AG04450 (cell line): ENCODE results near the gene C1QB. TPM values are rescaled to one million over a fixed set of nuclear protein-coding genes. Genes with fewer than 3 reads are reported as not detected.

Source experiments
- CTCF ChIA-PET: fragments of 300-600, 350-600 bp; formaldehyde crosslinking; extraction: SDS; loops from one replicate; lab custom pipeline; 2022; ENCODE audit warnings: antibody characterized with exemption, inconsistent platforms; lab: Charles Lee
- POLR2A ChIA-PET: fragments of 350-600 bp; formaldehyde crosslinking; extraction: SDS; loops from one replicate; lab custom pipeline; 2021; ENCODE audit warnings: antibody characterized with exemption, inconsistent platforms; lab: Yijun Ruan, JAX
- DNase-seq: peaks from one replicate; pipeline ENCODE4 v3.0.0-alpha.2; 2011; ENCODE audit warnings: low read depth, low spot score
- H3K27ac ChIP-seq: one replicate; pipeline ENCODE4 v1.5.1; 2012; ENCODE audit warnings: low read depth, low read length, control low read depth
- H3K27me3 ChIP-seq: one replicate; pipeline ENCODE4 v1.6.0; 2012; ENCODE audit warnings: low read length; ENCODE audit not compliant: control insufficient read depth, insufficient read depth
- H3K4me3 ChIP-seq: 2 replicates; pipeline ENCODE4 v1.5.1; 2011; ENCODE audit warnings: mild to moderate bottlenecking, low read depth, low read length, control low read depth
- H3K9me3 ChIP-seq: 2 replicates; pipeline ENCODE4 v1.5.1; 2012; ENCODE audit warnings: low read length; ENCODE audit not compliant: control insufficient read depth, insufficient read depth
- polyA plus RNA-seq: library from polyadenylated mRNA; depleted of rRNA; stranded (reverse); fragments of >200 nt; gene quantifications from 2 replicates; pipeline ENCODE4 v1.2.3, GENCODE V29; 2011
- TF ChIP-seq, protein P1 (sequence below): IDR thresholded peaks from 2 replicates; pipeline ENCODE4 v1.5.1; 2011; ENCODE audit warnings: low read depth, low read length, control low read depth, inconsistent platforms

Gene C1QB
- polyA plus RNA-seq, 1 experiment: not detected

- TF ChIP-seq, protein P1, sequence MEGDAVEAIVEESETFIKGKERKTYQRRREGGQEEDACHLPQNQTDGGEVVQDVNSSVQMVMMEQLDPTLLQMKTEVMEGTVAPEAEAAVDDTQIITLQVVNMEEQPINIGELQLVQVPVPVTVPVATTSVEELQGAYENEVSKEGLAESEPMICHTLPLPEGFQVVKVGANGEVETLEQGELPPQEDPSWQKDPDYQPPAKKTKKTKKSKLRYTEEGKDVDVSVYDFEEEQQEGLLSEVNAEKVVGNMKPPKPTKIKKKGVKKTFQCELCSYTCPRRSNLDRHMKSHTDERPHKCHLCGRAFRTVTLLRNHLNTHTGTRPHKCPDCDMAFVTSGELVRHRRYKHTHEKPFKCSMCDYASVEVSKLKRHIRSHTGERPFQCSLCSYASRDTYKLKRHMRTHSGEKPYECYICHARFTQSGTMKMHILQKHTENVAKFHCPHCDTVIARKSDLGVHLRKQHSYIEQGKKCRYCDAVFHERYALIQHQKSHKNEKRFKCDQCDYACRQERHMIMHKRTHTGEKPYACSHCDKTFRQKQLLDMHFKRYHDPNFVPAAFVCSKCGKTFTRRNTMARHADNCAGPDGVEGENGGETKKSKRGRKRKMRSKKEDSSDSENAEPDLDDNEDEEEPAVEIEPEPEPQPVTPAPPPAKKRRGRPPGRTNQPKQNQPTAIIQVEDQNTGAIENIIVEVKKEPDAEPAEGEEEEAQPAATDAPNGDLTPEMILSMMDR: no peak
- Histone ChIP-seq H3K27ac (no peak overlapping the region), H3K9me3 (peaks cover 3% of the 10 kb centered on the region; the same call in 1 of the 2 replicates), H3K4me3 (no peak overlapping the region), H3K27me3 (peaks cover 49% of the 10 kb centered on the region)
- ChIA-PET POLR2A (no interaction called here), CTCF (no interaction called here)
- no peak for DNase-seq
Observed at GRCh38 chr1:22629886-22630285, 23.1 kb upstream of the C1QB start.

DNA sequence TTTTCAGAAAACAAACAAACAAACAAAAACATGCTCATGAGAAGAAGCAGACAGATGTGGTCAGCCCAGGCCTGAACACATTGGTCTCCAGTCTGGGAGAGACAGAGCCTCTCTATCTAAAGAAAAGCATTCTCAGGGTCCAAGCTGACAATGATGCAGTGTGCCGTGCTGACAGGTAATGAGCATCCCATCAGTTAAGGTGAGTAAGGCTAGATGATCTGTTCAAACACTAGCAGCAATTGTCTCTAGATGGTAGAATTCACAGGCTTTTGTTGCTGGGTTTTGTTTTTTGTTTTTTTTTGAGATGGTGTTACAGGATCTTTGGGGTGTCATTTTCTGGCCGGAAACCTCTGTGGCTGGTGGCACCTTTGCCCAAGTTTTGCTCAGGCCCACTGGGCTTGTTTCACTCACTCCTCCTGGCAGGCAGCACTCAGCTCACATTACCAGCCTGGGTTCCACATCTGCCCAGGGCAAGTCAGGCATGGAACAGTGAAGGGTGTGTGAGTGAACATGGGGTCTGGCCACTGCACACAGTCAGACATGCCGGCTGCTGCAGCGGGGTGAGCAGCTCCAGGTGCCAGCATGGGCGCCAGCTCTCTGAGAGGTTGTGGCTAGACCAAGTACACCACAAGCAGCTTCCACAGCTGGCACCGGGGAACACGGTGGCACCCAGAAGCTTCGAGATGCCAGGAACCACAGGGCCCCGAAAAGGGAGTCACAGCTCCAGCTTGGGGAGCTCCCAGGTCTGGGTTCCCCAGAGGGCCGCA lies 19.2 kb upstream of the C1QB start:
- ChIA-PET CTCF (interaction anchor here (1.0 to 2.4 kb wide), 2 partner anchors 8 to 214 kb away, joined by 4 to 11 read pairs; no protein-coding TSS in a partner anchor), POLR2A (no interaction called here)
- TF ChIP-seq, protein P1: no peak
- no peak overlapping the region for H3K4me3 ChIP-seq
- H3K27me3 ChIP-seq: peaks cover 41% of the 10 kb centered on the region
- no peak for DNase-seq
- H3K27ac ChIP-seq: no peak overlapping the region
- peaks cover 4% of the 10 kb centered on the region; the same call in 1 of the 2 replicates for H3K9me3 ChIP-seq

DNA sequence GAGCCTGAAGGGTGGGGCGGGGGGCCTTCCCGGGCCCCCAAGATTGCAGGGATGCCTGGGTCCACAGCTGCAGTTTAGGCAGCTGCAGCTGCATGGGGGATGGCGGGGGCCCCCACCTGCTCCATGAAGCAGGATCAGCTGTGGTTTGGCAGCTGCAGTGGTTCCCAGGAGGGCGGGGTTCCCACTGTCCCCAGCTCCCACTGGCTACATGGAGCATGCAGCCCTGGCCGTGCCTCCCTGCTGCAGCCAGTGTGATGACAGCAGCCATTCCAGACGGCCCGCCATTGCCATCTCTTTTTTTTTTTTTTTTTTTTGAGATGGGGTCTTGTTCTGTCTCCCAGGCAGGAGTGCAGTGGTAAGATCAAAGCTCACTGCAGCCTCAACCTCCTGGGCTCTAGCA lies 17.6 kb upstream of the C1QB start:
- ChIA-PET POLR2A (no interaction called here), CTCF (no interaction called here)
- Histone ChIP-seq H3K27ac (no peak overlapping the region), H3K9me3 (peaks cover 4% of the 10 kb centered on the region; the same call in 1 of the 2 replicates), H3K4me3 (no peak overlapping the region), H3K27me3 (peaks cover 26% of the 10 kb centered on the region)
- DNase-seq: no peak
- TF ChIP-seq, protein P1: no peak

GRCh38 chr1:22636353-22636752 lies 16.7 kb upstream of the C1QB start, which contains the start of gene C1QA:
TSS of gene C1QA (plus strand) at chr1:22636628. CDS start at chr1:22637617, 989 bp downstream.
- DNase-seq: no peak
- TF ChIP-seq, protein P1: no peak
- ChIA-PET POLR2A (no interaction called here), CTCF (interaction anchor here (0.6 to 1.1 kb wide), 2 partner anchors 216 to 220 kb away, joined by 3 to 10 read pairs; no protein-coding TSS in a partner anchor)
- Histone ChIP-seq H3K27me3 (peaks cover 27% of the 10 kb centered on the region), H3K9me3 (peaks cover 4% of the 10 kb centered on the region; the same call in 1 of the 2 replicates), H3K4me3 (no peak within 1 kb of the TSS), H3K27ac (no peak within 1 kb of the TSS)

GRCh38 chr1:22636927-22637326 lies 16.1 kb upstream of the C1QB start:
- peaks cover 27% of the 10 kb centered on the region for H3K27me3 ChIP-seq
- H3K9me3 ChIP-seq: peaks cover 4% of the 10 kb centered on the region; the same call in 1 of the 2 replicates
- POLR2A ChIA-PET: no interaction called here
- DNase-seq: no peak
- CTCF ChIA-PET: interaction anchor here (1.1 kb wide), 1 partner anchor 217 kb away, joined by 3 read pairs; no protein-coding TSS in a partner anchor
- H3K27ac ChIP-seq: no peak overlapping the region
- no peak overlapping the region for H3K4me3 ChIP-seq
- TF ChIP-seq, protein P1: no peak
